Stomach (tissue), 9 donors: ENCODE measurements around the gene USP34. TPM values are rescaled to one million over a fixed set of nuclear protein-coding genes. Genes with fewer than 3 reads are reported as not detected.
"Not testable (repeated sequence)": the region's sequence is repeated elsewhere in the genome, so short reads cannot be mapped to it uniquely, and the experiment has no call there.

ENCODE experiments used
- DNase-seq, 2 donors: peaks; one replicate each; pipeline versions ENCODE4 v3.0.0 to v3.0.0-alpha.2; 2013 to 2019
- H3K27ac ChIP-seq, 5 donors: fragments of 200-600 bp in 4 of 5; sonication (generic) in 4 of 5; one replicate each; pipeline ENCODE4 v1.5.1; 2013 to 2019; ENCODE audit warnings: mild to moderate bottlenecking in 1 of 5, moderate library complexity in 1 of 5
- H3K27me3 ChIP-seq, 3 donors: fragments of 200-600 bp; sonication (generic); one replicate each; pipeline ENCODE4 v1.5.1; 2017 to 2019; ENCODE audit warnings: mixed run types in 1 of 3
- H3K36me3 ChIP-seq, 4 donors: fragments of 200-600 bp; sonication (generic); 1 replicate in 3 of 4; 2 replicates in 1 of 4; pipeline ENCODE4 v1.5.1; 2016 to 2019
- H3K4me1 ChIP-seq, 4 donors: fragments of 200-600 bp; sonication (generic); one replicate each; pipeline ENCODE4 v1.5.1; 2016 to 2019
- H3K4me3 ChIP-seq, 4 donors: fragments of 200-600 bp; sonication (generic) in 3 of 4; one replicate each; pipeline ENCODE4 v1.5.1; 2016 to 2019; ENCODE audit warnings: mild to moderate bottlenecking in 1 of 4
- H3K9me3 ChIP-seq, 4 donors: fragments of 200-600 bp; sonication (generic); one replicate each; pipeline ENCODE4 v1.5.1; 2016 to 2019
- EP300 ChIP-seq: sonication (generic); formaldehyde crosslinking; IDR thresholded peaks from one replicate; pipeline ENCODE4 v1.6.1; 2017; ENCODE audit warnings: antibody characterized with exemption
- POLR2A ChIP-seq, 4 donors: fragments of 450-650 bp; IDR thresholded peaks; one replicate each; pipeline ENCODE4 v1.6.1; 2016; ENCODE audit warnings: antibody characterized with exemption in 4 of 4, control low read depth in 2 of 4, mild to moderate bottlenecking in 1 of 4, moderate library complexity in 1 of 4
- POLR2AphosphoS5 ChIP-seq, 3 donors: sonication (generic); formaldehyde crosslinking; IDR thresholded peaks; one replicate each; pipeline ENCODE4 v1.6.1; 2016; ENCODE audit warnings: antibody characterized with exemption in 3 of 3
- WGBS, 5 donors: extraction: QIAGEN DNeasy Blood & Tissue Kit in 3 of 5; methylation state at CpG; one replicate each; pipeline versions ENCODE4 v1.1.5 to v1.1.7; 2013 to 2018; 5-methylcytosine and 5-hydroxymethylcytosine counted together
- intact Hi-C: fragments of 100-400 bp; cut with DNase I; formaldehyde crosslinking; loops from one replicate; pipeline ENCODE4 v1.15.1; 2023; ENCODE audit warnings: low total_unique reads
- polyA plus RNA-seq, 3 donors: library from polyadenylated mRNA; stranded (reverse); fragments of 200-250 nt; gene quantifications; one replicate each; pipeline ENCODE4 v1.2.3, GENCODE V29; 2013
- total RNA-seq, 5 donors: library from RNA; depleted of rRNA; stranded (reverse); fragments of >200 nt; gene quantifications; one replicate each; pipeline versions ENCODE4 v1.1.0 to v1.2.3, GENCODE V29; 2014 to 2016
- TF ChIP-seq, protein P1 (sequence below), 7 experiments: fragments of 450-650 bp in 4 of 7; fragments of 200-600 bp in 3 of 7; sonication (generic) in 3 of 7; IDR thresholded peaks; one replicate each; pipeline ENCODE4 v1.5.1; 2016 to 2019; ENCODE audit warnings: antibody characterized with exemption in 7 of 7, control low read depth in 2 of 7, mild to moderate bottlenecking in 1 of 7
- donor health status: healthy with polysubstance abuse.
- donor health status: Bipolar disorder and iron deficiency.
- donor health status: healthy.

Gene USP34
- total and polyA plus RNA-seq, 8 donors = 21.1 to 300 (median 73.2) TPM

DNA sequence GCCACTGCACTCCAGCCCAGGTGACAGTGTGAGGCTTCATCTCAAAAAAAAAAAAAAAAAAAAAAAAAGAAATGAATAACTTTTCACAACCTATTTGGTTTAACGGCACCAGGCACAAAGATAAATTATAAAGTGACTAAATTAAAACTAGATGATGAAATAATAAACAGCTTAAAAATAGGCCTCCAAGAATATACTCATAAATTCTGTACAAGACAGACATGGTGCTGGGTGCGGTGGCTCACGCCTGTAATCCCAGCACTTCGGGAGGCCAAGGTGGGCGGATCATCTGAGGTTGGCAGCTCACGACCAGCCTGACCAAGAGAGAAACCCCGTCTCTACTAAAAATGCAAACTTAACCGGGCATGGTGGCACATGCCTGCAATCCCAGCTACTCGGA, 19.7 kb downstream of the USP34 start:
- Histone ChIP-seq H3K9me3 (no peaks in the 10 kb centered on the region), H3K27ac (no peak overlapping the region), H3K36me3 (peaks cover 0 to 4% (median 0%) of the 10 kb centered on the region in 4 donors), H3K27me3 (no peaks in the 10 kb centered on the region), H3K4me3 (no peak overlapping the region), H3K4me1 (peaks cover 0 to 49% (median 24%) of the 10 kb centered on the region in 4 donors)
- intact Hi-C loops = no loop called here
- no peak for DNase-seq
- WGBS, 5 donors = 89 to 98% (median 95%) methylated on average over 9 of the region's 9 CpGs
- TF ChIP-seq, protein P1, sequence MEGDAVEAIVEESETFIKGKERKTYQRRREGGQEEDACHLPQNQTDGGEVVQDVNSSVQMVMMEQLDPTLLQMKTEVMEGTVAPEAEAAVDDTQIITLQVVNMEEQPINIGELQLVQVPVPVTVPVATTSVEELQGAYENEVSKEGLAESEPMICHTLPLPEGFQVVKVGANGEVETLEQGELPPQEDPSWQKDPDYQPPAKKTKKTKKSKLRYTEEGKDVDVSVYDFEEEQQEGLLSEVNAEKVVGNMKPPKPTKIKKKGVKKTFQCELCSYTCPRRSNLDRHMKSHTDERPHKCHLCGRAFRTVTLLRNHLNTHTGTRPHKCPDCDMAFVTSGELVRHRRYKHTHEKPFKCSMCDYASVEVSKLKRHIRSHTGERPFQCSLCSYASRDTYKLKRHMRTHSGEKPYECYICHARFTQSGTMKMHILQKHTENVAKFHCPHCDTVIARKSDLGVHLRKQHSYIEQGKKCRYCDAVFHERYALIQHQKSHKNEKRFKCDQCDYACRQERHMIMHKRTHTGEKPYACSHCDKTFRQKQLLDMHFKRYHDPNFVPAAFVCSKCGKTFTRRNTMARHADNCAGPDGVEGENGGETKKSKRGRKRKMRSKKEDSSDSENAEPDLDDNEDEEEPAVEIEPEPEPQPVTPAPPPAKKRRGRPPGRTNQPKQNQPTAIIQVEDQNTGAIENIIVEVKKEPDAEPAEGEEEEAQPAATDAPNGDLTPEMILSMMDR (IDR thresholded peaks at IDR 0.05) = no peak

GRCh38 chr2:61450144-61450543, 20.7 kb downstream of the USP34 start:
- TF ChIP-seq, protein P1 (IDR thresholded peaks at IDR 0.05) = no peak
- no peak for TF ChIP-seq POLR2A (IDR thresholded peaks at IDR 0.05)
- no peak for TF ChIP-seq EP300
- no peak for TF ChIP-seq POLR2AphosphoS5 (IDR thresholded peaks at IDR 0.05)
- Histone ChIP-seq H3K4me1 (peaks cover 0 to 41% (median 20%) of the 10 kb centered on the region in 4 donors), H3K36me3 (peaks cover 0 to 4% (median 0%) of the 10 kb centered on the region in 4 donors), H3K4me3 (no peak overlapping the region), H3K27ac (no peak overlapping the region), H3K27me3 (no peaks in the 10 kb centered on the region), H3K9me3 (no peaks in the 10 kb centered on the region)
- WGBS, 5 donors = 62 to 67% (median 66%) methylated on average over 4 of the region's 4 CpGs
- DNase-seq = no peak
- intact Hi-C loops = no loop called here

DNA sequence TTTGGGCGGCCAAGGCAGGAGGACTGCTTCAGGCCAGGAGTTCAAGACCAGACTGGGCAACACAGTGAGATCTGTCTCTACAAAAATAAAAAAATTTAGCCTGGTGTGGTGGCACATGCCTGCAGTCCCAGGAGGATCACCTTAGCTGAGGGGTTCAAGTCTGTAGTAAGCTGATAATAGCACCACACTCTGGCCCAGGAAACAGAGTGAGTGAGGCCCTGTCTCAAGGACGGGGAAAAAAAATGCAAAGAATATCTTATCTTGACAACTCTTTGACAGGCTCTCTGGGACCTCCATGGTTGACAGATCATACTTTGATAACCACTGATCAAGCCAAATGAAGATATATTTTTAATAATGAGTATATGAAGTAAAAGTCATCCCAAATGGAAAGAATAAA, 22.7 kb downstream of the USP34 start:
- Histone ChIP-seq H3K36me3 (peaks cover 0 to 4% (median 0%) of the 10 kb centered on the region in 4 donors), H3K27ac (no peak overlapping the region), H3K27me3 (no peaks in the 10 kb centered on the region), H3K4me1 (peaks cover 0 to 45% (median 24%) of the 10 kb centered on the region in 4 donors), H3K9me3 (no peaks in the 10 kb centered on the region), H3K4me3 (no peak overlapping the region)
- TF ChIP-seq, protein P1 (IDR thresholded peaks at IDR 0.05) = no peak
- TF ChIP-seq POLR2A (IDR thresholded peaks at IDR 0.05) = peak in 1 of 4 donors; percentile 11
- TF ChIP-seq EP300 = no peak
- TF ChIP-seq POLR2AphosphoS5 (IDR thresholded peaks at IDR 0.05) = no peak
- 78 to 88% (median 86%) methylated on average over 2 of the region's 2 CpGs for WGBS, 5 donors
- intact Hi-C loops = no loop called here
- no peak for DNase-seq

- H3K4me3 ChIP-seq, H3K9me3 ChIP-seq, H3K36me3 ChIP-seq, H3K27ac ChIP-seq, DNase-seq, H3K27me3 ChIP-seq, intact Hi-C loops: not testable (repeated sequence)
- H3K4me1 ChIP-seq = peaks cover 0 to 49% (median 25%) of the 10 kb centered on the region in 4 donors
- 87 to 95% (median 94%) methylated on average over 7 of the region's 7 CpGs for WGBS, 5 donors
Measured at GRCh38 chr2:61446971-61447370, 23.9 kb downstream of the USP34 start.

DNA sequence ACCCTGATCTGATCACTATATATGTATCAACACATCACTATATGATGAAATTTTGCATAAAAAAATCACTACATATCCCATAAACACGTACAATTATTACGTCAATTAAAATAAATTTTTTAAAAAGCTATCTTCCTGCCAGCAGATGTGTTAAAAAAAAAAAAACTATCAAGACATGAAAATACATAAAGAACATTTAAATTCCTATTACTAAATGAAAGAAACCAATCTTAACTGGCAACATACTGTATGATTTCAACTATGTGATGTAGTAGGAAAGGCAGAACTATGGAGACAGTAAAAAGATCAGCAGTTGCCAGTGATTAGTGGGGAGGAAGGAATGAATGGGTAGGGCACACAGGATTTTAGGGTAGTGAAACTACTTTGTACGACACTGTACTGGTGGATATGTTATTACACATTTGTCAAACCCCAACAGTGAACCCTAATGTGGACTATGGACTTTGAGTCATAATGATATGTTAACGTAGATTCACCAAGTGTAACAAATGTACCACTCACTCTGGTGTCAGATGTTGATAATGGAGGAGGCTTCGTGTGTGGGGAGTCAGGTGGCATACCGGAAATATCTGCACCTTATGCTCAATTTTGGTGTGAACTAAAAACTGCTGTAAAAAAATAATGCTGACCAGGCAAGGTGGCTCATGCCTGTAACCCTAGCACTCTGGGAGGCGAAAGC, 27.4 kb downstream of the USP34 start:
- TF ChIP-seq POLR2A (IDR thresholded peaks at IDR 0.05) = no peak
- TF ChIP-seq, protein P1 (IDR thresholded peaks at IDR 0.05) = no peak
- TF ChIP-seq EP300 = no peak
- peak in 2 of 3 donors; percentile 4 to 37 for TF ChIP-seq POLR2AphosphoS5 (IDR thresholded peaks at IDR 0.05)
- intact Hi-C loops = no loop called here
- Histone ChIP-seq H3K27ac (peak overlapping the region in 1 of 5 donors; percentile 41), H3K36me3 (no peaks in the 10 kb centered on the region), H3K4me3 (no peak overlapping the region), H3K27me3 (no peaks in the 10 kb centered on the region), H3K9me3 (no peaks in the 10 kb centered on the region), H3K4me1 (peaks cover 14 to 69% (median 44%) of the 10 kb centered on the region in 4 donors)
- WGBS, 5 donors = 63 to 78% (median 65%) methylated on average over 7 of the region's 7 CpGs
- peak in 1 of 2 donors; percentile 60 for DNase-seq
